GM18951 (cell line): ENCODE results near the gene BRSK2.
"Not testable (repeated sequence)": the region's sequence is repeated elsewhere in the genome, so short reads cannot be mapped to it uniquely, and the experiment has no call there.

Source experiments
- POLR2A ChIP-seq: IDR thresholded peaks from 4 replicates; pipeline ENCODE4 v1.6.1; 2011; ENCODE audit warnings: mild to moderate bottlenecking; ENCODE audit not compliant: insufficient read length, insufficient read depth; ENCODE audit errors: extremely low read depth
- in situ Hi-C: fragments of 300-500 bp; cut with MboI; formaldehyde crosslinking; loops from one replicate; pipeline ENCODE4 v1.12.0; 2022; ENCODE audit warnings: low sequenced_read_pairs, mixed read lengths, inconsistent platforms; ENCODE audit not compliant: unreplicated experiment

The BRSK2 gene

GRCh38 chr11:1349327-1350041 lies 40.2 kb upstream of the BRSK2 start:
- TF ChIP-seq POLR2A, result no peak
- in situ Hi-C loops, result no loop called here

DNA sequence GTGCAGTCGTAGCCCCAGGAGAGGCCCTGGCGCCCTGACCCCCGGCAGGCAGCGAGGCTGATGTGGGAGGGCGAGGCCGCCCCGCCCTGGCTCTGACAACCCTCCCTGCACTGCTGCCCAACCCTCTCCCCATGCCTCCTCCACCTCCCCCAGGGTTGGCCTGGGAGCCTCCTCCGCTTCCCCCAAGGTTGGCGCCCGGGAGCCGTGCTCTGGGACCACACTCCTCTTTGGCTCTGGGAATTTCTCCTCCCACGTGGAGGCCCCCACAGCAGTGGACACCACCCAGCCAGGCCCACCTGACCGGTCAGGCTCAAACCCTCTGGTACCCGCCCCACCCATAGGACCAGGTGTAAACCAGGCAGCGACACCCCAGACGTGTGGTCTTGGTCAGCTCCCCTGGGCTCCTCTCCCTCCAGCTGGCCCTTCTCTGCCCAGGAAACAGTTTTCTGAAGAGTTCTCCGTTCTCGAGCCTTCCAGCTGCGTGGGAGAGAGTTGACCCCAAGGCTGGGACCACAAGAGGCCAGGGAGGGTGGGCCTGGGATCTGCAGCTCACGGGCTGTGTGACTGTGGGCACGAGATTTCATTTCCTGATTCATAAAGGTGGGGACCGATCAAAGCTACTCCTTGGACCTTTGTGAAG lies 39.5 kb upstream of the BRSK2 start:
- in situ Hi-C loops, result no loop called here
- no peak for TF ChIP-seq POLR2A

DNA sequence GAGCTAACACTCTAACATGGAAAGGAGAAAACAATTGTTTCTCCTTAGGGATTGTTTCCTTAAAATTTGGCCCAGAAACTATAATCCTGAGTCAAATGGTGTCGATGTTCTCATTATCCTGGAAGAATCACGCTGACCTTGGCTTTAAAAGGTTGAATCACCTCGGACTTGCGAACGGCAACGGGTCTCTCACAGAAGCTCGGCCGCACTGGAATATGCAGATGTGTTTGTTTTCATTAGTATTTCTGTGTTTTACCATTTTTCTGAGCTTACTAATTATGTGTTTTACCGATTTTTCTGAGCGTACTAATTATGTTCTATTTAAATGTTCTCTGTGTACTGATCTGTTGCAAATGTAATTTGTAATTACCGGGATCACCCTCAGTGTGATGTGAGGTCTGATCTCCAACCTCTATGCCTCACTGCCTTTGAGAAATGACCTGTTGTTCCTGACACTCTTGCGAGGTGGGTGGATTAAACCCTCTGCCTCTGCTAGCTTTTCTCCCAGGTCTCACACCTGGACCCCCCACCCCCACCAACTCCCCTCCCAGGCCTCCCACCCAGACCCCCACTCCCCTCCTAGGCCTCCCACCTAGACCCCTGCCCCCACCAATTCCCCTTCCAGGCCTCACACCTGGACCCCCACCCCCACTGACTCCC lies 38.3 kb upstream of the BRSK2 start:
- in situ Hi-C loops, result no loop called here
- TF ChIP-seq POLR2A, result no peak

- in situ Hi-C loops, result no loop called here
Measured at GRCh38 chr11:1352696-1353382, 36.9 kb upstream of the BRSK2 start.

DNA sequence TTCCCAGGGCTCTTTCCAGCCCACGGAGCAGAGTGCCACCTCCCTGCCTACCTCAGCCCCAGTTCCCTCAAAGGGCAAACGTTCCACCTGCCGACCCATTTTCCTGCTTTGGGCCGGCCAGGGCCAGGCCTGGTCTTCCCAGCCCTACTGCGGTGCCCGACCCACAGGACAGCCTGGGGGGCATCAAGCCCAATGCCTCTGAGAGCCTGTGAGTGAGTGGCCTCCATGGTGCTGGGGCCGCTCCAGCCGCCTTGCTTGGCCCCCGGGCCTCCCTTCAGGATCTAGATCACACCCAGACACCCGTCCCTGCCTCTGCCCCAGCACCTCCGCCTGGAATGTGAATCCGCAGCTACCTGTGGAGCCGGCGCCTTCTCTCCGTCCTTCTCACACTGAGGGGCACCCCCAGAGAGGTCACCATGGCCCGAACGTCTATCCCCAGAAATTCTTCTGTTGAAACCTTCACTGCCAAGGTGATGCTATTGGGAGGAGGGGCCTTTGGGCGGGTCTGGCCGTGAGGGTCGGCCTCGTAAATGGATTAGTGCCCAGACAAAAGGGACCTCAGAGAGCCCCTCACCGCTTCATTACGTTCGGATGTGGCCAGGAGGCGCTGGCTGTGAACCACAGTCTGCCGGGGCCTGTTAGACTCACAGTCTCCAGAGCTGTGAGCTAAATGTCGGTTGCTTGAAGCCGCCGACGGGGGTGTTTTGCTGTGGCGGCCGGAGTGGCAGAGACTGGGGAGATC lies 36.2 kb upstream of the BRSK2 start:
- in situ Hi-C loops, result no loop called here
- TF ChIP-seq POLR2A, result no peak

More at GRCh38 chr11:1352696-1353382, 36.9 kb upstream of the BRSK2 start:
- TF ChIP-seq POLR2A, result no peak

- no peak for TF ChIP-seq POLR2A
- in situ Hi-C loops, result no loop called here
Measured at GRCh38 chr11:1354125-1354938, 35.4 kb upstream of the BRSK2 start.

DNA sequence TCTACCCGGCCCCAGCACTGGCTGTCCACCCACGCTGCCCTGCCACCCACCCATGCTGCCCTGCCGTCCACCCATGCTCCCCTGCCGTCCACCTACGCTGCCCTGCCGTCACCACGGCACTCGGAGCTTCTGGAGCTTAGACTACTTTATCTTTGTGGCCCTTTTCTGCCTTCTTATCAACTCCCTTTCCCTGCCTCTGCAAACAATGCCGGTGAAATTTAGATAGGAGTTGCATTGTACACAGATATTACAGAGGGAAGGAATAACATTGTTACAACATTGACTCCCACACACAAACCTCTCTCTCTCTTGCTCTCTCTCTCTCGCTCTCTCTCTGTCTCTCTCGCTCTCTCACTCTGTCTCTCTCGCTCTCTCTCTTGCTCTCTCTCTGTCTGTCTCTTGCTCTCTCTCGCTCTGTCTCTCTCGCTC lies 33.7 kb upstream of the BRSK2 start:
- in situ Hi-C loops, result no loop called here
- no peak for TF ChIP-seq POLR2A

DNA sequence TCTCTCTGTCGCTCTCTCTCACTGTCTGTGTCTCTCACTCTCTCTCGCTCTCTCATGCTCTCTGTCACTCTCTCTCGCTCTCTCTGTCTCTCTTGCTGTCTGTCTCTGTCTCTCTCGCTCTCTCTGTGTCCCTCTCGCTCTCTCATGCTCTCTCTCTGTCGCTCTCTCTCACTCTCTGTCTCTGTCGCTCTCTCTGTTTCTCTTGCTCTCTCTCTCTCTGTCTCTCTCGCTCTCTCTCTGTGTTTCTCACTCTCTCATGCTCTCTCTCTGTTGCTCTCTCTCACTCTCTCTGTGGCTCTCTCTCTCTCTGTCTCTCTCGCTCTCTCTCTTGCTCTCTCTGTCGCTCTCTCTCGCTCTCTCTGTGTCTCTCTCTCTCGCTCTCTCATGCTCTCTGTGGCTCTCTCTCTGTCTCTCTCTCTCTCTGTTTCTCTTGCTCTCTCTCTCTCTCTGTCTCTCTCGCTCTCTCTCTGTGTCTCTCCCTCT lies 33.2 kb upstream of the BRSK2 start:
- in situ Hi-C loops, result no loop called here

GRCh38 chr11:1358286-1358685 lies 31.4 kb upstream of the BRSK2 start:
- in situ Hi-C loops, result no loop called here
- TF ChIP-seq POLR2A, result no peak

More for the DNA sequence above, 33.2 kb upstream of the BRSK2 start:
- no peak for TF ChIP-seq POLR2A

- in situ Hi-C loops, result not testable (repeated sequence)
Measured at GRCh38 chr11:1358931-1359330, 30.8 kb upstream of the BRSK2 start.

DNA sequence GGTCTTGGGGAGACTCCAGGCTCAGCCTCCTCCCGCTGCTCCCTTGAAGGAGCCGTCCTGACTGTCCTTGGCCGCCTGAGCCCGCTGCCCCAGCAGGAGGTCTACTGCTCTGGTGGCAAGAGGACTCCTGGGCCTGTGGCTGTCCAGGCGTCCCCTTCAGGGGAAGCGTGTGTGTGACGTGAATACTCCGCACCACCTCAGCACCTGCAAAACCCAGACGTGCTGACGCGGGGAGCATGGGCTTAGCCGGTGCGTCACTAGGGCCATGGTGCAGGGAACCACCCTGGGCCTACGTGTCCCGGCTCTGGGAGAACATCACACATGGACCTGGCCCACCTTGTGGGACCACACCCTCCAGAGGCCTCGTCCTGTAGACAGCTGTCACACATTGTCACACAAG lies 30.2 kb upstream of the BRSK2 start:
- in situ Hi-C loops, result no loop called here
- no peak for TF ChIP-seq POLR2A
